Osteocyte (in vitro differentiated cells): ENCODE results near the gene CHST10. TPM values are rescaled to one million over a fixed set of nuclear protein-coding genes. Genes with fewer than 3 reads are reported as not detected.
A peak's percentile ranks its signal among the peaks of the same experiment; 100 is the strongest.

Experiments used
- DNase-seq: peaks from one replicate; pipeline ENCODE4 v3.0.0; 2021; ENCODE audit warnings: mixed read lengths; ENCODE audit not compliant: unreplicated experiment; ENCODE audit errors: extremely low spot score
- H3K27ac Mint-ChIP-seq: one replicate; pipeline ENCODE4 v1.8.0; 2021; ENCODE audit warnings: mild to moderate bottlenecking, mixed read lengths; ENCODE audit not compliant: unreplicated experiment
- H3K27me3 Mint-ChIP-seq: one replicate; pipeline ENCODE4 v1.8.0; 2021; ENCODE audit warnings: mixed read lengths; ENCODE audit not compliant: unreplicated experiment
- H3K36me3 Mint-ChIP-seq: one replicate; pipeline ENCODE4 v1.8.0; 2021; ENCODE audit warnings: mixed read lengths; ENCODE audit not compliant: unreplicated experiment
- H3K4me1 Mint-ChIP-seq: one replicate; pipeline ENCODE4 v1.8.0; 2021; ENCODE audit warnings: mixed read lengths; ENCODE audit not compliant: unreplicated experiment
- H3K4me3 Mint-ChIP-seq: one replicate; pipeline ENCODE4 v1.8.0; 2021; ENCODE audit warnings: mild to moderate bottlenecking, moderate library complexity, mixed read lengths; ENCODE audit not compliant: unreplicated experiment
- H3K9me3 Mint-ChIP-seq: one replicate; pipeline ENCODE4 v1.8.0; 2021; ENCODE audit warnings: mixed read lengths; ENCODE audit not compliant: unreplicated experiment
- total RNA-seq: library from RNA; stranded (reverse); gene quantifications from 2 replicates; pipeline ENCODE4 v1.2.1, GENCODE V29; 2021
- TF ChIP-seq, protein P1 (sequence below): fragments of 200-600 bp; sonication (generic); IDR thresholded peaks from 2 replicates; pipeline ENCODE4 v1.5.0; 2021; ENCODE audit warnings: antibody characterized with exemption, mild to moderate bottlenecking, moderate library complexity

The CHST10 gene
- total RNA-seq, 1 donor from 2014 or later = 14.4 TPM

DNA sequence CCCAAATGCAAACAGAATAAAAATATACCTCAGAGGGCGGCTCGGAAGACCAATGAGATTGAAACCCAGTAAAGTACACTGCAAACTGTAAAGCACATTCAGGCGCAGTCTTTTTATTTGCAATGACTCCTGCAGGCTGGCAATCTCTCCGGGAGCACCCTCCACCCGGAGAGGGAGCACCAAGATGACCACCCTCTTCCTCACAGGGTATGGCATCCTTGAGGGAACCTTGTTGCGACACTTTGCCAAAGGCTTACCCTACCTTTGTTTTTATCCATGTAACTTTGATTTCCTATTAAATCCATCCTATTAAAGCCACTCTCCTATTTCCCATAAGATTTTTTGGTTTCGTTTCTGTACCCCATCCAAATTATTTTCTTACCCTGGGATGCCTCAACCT is 16.2 kb downstream of the CHST10 start:
- no peaks in the 10 kb centered on the region for H3K9me3 Mint-ChIP-seq
- H3K4me3 Mint-ChIP-seq = no peak overlapping the region
- H3K27ac Mint-ChIP-seq = no peak overlapping the region
- no peaks in the 10 kb centered on the region for H3K27me3 Mint-ChIP-seq
- H3K4me1 Mint-ChIP-seq = no peaks in the 10 kb centered on the region
- DNase-seq = no peak
- H3K36me3 Mint-ChIP-seq = peaks cover 28% of the 10 kb centered on the region
- TF ChIP-seq, protein P1, sequence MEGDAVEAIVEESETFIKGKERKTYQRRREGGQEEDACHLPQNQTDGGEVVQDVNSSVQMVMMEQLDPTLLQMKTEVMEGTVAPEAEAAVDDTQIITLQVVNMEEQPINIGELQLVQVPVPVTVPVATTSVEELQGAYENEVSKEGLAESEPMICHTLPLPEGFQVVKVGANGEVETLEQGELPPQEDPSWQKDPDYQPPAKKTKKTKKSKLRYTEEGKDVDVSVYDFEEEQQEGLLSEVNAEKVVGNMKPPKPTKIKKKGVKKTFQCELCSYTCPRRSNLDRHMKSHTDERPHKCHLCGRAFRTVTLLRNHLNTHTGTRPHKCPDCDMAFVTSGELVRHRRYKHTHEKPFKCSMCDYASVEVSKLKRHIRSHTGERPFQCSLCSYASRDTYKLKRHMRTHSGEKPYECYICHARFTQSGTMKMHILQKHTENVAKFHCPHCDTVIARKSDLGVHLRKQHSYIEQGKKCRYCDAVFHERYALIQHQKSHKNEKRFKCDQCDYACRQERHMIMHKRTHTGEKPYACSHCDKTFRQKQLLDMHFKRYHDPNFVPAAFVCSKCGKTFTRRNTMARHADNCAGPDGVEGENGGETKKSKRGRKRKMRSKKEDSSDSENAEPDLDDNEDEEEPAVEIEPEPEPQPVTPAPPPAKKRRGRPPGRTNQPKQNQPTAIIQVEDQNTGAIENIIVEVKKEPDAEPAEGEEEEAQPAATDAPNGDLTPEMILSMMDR = no peak

DNA sequence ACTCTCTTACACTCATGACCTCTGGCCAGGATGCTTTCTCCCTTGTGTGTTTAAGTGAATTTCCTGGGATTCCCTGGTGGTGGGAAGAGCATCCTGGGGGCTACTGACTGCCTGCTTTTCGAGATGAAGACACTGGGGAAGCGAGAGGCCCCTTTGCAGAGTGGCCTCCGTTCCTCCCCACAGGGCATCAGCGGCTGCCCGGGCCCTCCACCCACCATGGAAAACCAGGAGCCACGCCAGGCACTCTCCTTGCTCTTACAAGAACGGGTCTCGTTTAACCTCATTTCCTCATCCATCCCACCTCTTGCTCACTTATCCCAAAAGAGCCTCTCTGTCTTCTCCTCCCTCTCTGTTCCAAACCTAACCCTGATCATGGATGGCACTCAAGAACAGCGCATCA is 17.8 kb downstream of the CHST10 start:
- Mint-ChIP-seq H3K36me3 (peaks cover 27% of the 10 kb centered on the region), H3K27me3 (no peaks in the 10 kb centered on the region), H3K4me1 (no peaks in the 10 kb centered on the region), H3K4me3 (no peak overlapping the region), H3K9me3 (no peaks in the 10 kb centered on the region), H3K27ac (no peak overlapping the region)
- TF ChIP-seq, protein P1 = no peak
- no peak for DNase-seq

DNA sequence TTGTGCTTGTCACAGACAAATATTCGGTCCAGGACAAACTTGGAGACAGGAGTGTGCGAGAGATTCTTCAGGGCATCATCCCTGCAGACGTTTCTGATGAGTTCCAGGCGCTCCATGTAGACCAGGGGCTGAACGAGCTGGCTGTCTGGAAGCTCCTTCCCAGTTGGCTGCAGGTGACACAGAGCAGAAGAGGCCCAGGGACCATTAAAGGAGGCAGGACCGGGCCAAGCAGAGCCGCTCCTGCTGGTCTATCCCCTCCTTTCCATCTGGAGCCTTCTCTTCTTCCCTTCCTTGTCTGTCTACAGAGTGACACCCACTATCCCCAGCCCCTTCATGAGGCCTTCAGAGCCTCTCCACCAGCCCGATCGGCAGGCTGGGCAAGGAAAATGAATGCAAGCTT is 19.5 kb downstream of the CHST10 start:
- H3K4me1 Mint-ChIP-seq = no peaks in the 10 kb centered on the region
- no peaks in the 10 kb centered on the region for H3K27me3 Mint-ChIP-seq
- H3K9me3 Mint-ChIP-seq = no peaks in the 10 kb centered on the region
- peak; percentile 54 for DNase-seq
- peaks cover 24% of the 10 kb centered on the region for H3K36me3 Mint-ChIP-seq
- TF ChIP-seq, protein P1 = no peak
- no peak overlapping the region for H3K27ac Mint-ChIP-seq
- no peak overlapping the region for H3K4me3 Mint-ChIP-seq

DNA sequence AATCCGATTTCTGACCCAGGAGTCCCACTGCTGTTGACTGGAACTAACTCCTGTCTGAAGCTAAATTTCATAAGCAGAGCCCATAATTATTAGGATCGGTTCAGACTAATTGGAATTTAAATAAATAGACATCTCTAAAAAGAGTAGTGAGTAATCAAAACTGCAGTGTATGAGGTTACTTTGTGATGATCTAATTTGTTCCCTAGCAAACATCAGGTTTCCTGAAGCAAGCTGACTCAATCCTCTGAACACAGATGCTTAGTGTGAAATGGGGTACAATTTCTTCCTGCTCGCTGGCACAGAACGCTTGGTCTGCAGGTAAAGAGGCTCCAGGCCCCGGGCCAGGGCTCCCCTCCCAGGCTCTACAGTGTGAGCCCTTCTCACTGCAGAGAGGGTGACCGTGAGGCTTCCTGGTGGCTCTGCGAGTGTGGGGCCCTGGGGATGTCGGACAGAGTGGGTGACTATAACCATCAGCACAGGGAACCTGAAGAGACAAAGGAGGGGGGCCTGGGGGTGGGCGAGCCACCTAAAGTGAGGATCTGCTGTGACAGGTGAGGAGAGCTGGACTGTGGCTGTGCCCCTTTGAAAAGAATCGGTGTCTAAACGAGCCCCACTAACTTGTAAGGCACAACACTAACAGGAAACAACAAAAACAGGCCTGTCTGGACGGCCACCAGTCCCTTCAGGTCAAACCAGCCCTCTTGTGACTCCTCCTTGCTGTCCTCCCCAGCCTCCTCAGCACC is 20.2 kb downstream of the CHST10 start:
- H3K9me3 Mint-ChIP-seq = no peaks in the 10 kb centered on the region
- H3K4me3 Mint-ChIP-seq = no peak overlapping the region
- no peaks in the 10 kb centered on the region for H3K27me3 Mint-ChIP-seq
- TF ChIP-seq, protein P1 = no peak
- H3K36me3 Mint-ChIP-seq = peaks cover 21% of the 10 kb centered on the region
- peak; percentile 75 for DNase-seq
- no peaks in the 10 kb centered on the region for H3K4me1 Mint-ChIP-seq
- H3K27ac Mint-ChIP-seq = no peak overlapping the region

DNA sequence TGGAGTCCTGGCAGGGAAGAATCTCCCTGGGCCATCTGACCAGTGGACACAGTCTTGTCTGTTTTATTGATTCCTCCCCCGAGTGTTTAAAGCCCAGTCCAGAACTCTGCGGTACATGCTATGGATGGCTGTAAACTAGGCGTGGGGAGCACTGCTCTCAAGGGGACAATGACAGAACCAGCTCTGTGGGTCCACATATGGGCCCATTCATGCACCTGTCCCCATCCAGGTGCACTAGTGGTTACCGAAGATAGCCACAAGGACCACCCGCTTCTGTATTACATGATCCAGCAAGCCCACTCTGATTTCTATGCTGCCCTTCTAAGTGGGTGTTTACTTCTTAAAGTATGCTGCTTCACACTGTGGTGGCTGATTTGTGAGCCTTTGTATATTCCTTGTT is 21.0 kb downstream of the CHST10 start:
- Mint-ChIP-seq H3K27ac (no peak overlapping the region), H3K9me3 (no peaks in the 10 kb centered on the region), H3K36me3 (peaks cover 15% of the 10 kb centered on the region), H3K27me3 (no peaks in the 10 kb centered on the region), H3K4me3 (no peak overlapping the region), H3K4me1 (no peaks in the 10 kb centered on the region)
- peak; percentile 53 for DNase-seq
- TF ChIP-seq, protein P1 = no peak
